ENCODE measurements around the gene AMPD1.

The AMPD1 gene

DNA sequence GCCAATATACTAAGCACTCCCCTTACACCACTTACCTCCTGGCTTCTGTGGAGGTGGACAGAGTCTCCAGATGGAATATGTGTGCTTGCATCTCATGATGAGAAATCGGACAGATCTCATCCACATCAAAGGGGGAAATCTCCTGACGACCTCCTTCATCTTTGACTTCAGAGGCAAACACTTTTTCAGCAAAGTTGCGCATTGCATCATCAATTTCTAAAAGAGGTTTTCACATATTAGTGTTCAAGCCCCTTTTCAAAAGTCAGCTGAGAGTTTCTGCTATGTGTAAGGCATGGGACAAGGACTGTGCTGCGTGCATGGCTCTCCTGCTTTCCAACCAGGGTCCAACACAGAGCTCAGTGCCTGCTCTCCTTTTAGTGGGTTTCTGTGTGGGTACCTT lies 6.8 kb downstream of the AMPD1 start:
- TF ChIP-seq, protein P1, sequence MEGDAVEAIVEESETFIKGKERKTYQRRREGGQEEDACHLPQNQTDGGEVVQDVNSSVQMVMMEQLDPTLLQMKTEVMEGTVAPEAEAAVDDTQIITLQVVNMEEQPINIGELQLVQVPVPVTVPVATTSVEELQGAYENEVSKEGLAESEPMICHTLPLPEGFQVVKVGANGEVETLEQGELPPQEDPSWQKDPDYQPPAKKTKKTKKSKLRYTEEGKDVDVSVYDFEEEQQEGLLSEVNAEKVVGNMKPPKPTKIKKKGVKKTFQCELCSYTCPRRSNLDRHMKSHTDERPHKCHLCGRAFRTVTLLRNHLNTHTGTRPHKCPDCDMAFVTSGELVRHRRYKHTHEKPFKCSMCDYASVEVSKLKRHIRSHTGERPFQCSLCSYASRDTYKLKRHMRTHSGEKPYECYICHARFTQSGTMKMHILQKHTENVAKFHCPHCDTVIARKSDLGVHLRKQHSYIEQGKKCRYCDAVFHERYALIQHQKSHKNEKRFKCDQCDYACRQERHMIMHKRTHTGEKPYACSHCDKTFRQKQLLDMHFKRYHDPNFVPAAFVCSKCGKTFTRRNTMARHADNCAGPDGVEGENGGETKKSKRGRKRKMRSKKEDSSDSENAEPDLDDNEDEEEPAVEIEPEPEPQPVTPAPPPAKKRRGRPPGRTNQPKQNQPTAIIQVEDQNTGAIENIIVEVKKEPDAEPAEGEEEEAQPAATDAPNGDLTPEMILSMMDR (conservative IDR thresholded peaks at IDR 0.05; ENCODE audit: low read length), result no peak
- no peak for DNase-seq (ENCODE audit: low read depth)
- H3K4me3 ChIP-seq (ENCODE audit: low read length), result no peak overlapping the region

DNA sequence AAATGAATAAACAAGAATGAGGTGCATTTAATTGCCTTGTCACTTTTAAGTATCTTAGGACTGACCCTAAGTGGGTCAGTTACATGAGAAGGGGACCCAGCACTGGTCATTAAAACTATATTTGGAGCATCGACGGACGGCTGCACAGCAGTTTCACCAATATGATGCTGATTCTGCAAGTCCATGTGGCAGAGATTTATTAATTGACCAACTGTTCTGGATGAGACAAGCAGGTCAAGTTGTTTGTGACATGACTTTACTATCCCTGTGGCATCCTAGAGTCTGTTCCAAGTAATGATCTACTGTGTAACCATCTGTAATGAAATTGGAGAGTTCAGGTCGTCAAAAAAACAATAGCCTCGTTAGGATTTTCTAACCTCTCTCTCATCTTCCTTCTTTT lies 9.5 kb downstream of the AMPD1 start:
- DNase-seq (ENCODE audit: low read depth), result no peak
- H3K4me3 ChIP-seq (ENCODE audit: low read length), result no peak overlapping the region
- TF ChIP-seq, protein P1 (conservative IDR thresholded peaks at IDR 0.05; ENCODE audit: low read length), result no peak

DNA sequence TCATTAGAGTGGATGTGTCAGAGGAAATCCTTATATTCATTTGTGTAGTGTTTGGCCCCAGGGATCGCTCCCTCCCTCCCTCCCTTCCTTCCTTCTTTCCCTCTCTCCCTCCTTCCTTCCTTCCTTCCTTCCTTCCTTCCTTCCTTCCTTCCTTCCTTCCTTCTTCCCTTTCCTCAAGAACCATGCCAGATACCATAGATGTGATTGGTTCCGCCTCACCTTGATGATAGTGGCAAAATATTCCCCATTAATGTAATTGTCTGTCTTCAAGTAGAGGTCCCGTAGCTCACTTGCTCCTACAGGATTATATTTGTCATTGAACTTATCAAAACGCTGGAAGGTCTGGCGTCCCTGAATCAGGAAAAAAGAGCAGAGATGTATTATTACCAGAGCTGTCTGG lies 17.7 kb downstream of the AMPD1 start:
- no peak for DNase-seq (ENCODE audit: low read depth)
- TF ChIP-seq, protein P1 (conservative IDR thresholded peaks at IDR 0.05; ENCODE audit: low read length), result no peak
- H3K4me3 ChIP-seq (ENCODE audit: low read length), result no peak overlapping the region

DNA sequence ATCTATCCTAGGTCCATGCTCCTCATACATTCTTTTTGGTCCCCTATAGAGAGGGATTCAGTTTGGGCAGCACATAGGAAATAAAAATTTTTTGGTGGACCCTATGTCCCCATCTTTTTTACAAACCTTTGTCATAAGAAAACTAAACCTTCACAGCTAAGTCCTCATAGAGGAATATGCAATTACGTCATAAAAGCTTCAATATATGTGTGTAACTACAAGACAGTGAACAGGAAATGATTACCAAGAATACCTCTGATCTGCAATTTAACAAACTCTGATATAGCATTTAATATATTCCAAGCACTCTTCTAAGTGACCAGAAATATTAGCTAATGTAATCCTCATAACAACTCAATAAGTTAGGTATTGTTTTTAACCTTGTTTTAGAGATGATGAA lies 19.2 kb downstream of the AMPD1 start:
- H3K4me3 ChIP-seq (ENCODE audit: low read length), result no peak overlapping the region
- no peak for DNase-seq (ENCODE audit: low read depth)
- TF ChIP-seq, protein P1 (conservative IDR thresholded peaks at IDR 0.05; ENCODE audit: low read length), result no peak

DNA sequence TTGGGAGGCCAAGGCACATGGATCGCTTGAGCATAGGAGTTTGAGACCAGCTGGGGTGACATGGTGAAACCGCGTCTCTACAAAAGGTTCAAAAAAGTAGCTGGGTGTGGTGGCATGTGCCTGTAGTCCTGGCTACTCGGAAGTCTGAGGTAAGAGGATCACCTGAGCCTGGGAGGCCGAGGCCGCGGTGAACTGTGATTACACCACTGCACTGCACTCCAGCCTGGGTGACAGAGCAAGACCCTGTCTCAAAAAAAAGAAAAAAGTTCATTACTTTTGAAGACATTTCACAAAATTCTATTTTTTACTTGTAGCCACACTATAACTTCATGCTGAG lies 23.4 kb downstream of the AMPD1 start:
- TF ChIP-seq, protein P1 (conservative IDR thresholded peaks at IDR 0.05; ENCODE audit: low read length), result no peak
- no peak for DNase-seq (ENCODE audit: low read depth)
- no peak overlapping the region for H3K4me3 ChIP-seq (ENCODE audit: low read length)

DNA sequence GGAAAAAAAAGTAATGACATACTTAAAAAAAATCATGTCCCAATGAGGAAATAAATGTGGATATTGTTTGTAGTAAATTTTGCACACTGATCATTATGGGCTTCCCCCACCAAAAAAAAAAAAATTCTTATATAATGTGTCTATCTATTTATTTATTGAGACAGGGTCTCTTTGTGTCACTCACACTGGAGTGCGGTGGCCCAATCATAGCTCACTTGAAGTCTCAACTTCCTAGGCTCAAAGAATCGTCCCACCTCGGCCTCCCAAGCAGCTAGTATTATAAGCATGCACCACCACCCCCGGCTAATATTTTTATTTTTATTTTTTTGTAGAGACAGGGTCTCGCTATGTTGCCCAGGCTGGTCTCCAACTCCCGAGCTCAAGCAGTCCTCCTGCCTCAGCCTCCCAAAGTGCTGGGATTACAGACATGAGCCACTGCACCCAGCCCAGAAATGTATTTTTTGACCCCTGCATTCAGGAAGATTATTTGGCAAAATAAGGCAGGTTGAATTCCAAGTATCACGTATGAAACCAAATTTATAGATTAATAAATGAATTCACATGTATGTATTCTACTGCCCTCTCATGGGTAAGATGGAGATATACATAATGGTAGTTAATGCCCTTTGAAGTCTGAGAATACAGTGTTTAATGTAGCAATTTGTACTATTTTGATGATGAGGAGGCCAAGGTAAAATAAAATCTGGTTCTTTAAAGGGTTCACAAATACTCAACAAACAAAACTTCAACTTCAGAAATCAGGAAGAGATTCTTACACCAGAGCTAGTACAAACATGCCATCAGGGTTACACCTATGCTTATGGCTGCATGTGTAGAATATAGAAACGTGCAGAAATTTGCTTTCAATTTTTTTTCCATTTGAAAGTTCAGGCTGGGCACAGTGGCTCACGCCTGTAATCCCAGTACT lies 24.1 kb downstream of the AMPD1 start:
- DNase-seq (ENCODE audit: low read depth), result peak; percentile 16
- no peak overlapping the region for H3K4me3 ChIP-seq (ENCODE audit: low read length)
- TF ChIP-seq, protein P1 (conservative IDR thresholded peaks at IDR 0.05; ENCODE audit: low read length), result peak; percentile 48

Data from AG10803 (cell line).